Measurements from ENCODE around the gene NDUFS7.

Gene NDUFS7

DNA sequence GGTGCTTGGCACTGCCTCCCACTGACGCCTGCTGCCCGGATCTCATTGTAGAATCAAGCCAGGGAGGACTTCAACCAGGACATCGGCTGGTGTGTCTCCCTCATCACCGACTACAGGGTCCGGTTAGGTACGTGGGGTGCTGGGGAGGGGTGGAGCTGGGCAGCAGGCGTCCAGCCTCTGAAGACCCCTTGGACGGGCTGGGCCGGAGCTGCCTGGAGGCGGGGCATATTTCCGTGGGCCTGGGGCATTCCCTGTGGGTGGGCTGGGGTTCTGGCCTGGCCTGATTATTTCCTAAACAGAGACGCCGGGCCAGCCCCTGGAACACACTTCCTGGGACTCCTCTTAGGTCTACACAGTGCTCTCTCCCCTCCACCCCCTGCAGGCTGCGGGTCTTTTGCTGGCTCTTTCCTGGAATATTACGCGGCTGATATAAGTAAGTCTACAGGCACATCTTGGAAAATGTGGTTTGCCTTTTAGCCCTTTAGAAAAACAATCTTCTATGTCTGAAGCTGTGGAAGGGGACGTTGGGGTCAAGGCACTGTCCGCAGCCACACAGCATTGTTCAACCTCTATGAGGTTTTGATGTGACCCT, 14.4 kb upstream of the NDUFS7 start:
- H3K36me3 ChIP-seq (ENCODE audit: low read depth), result peaks cover 27% of the 10 kb centered on the region
- H3K27me3 ChIP-seq (ENCODE audit: insufficient read depth, poor library complexity, severe bottlenecking), result no peaks in the 10 kb centered on the region
- H3K27ac ChIP-seq (ENCODE audit: poor library complexity, severe bottlenecking), result no peak overlapping the region
- DNase-seq (ENCODE audit: low spot score) (no peak), ATAC-seq (ENCODE audit: low read depth) (no peak)
- no peaks in the 10 kb centered on the region for H3K4me1 ChIP-seq (ENCODE audit: insufficient read depth, poor library complexity, severe bottlenecking)
- TF ChIP-seq, protein P1, sequence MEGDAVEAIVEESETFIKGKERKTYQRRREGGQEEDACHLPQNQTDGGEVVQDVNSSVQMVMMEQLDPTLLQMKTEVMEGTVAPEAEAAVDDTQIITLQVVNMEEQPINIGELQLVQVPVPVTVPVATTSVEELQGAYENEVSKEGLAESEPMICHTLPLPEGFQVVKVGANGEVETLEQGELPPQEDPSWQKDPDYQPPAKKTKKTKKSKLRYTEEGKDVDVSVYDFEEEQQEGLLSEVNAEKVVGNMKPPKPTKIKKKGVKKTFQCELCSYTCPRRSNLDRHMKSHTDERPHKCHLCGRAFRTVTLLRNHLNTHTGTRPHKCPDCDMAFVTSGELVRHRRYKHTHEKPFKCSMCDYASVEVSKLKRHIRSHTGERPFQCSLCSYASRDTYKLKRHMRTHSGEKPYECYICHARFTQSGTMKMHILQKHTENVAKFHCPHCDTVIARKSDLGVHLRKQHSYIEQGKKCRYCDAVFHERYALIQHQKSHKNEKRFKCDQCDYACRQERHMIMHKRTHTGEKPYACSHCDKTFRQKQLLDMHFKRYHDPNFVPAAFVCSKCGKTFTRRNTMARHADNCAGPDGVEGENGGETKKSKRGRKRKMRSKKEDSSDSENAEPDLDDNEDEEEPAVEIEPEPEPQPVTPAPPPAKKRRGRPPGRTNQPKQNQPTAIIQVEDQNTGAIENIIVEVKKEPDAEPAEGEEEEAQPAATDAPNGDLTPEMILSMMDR (IDR thresholded peaks at IDR 0.05; ENCODE audit: poor library complexity, severe bottlenecking), result no peak
- H3K9me3 ChIP-seq (ENCODE audit: severe bottlenecking), result no peaks in the 10 kb centered on the region
- no peak overlapping the region for H3K4me3 ChIP-seq (ENCODE audit: severe bottlenecking)

- Histone ChIP-seq H3K36me3 (ENCODE audit: low read depth) (peaks cover 19% of the 10 kb centered on the region), H3K9me3 (ENCODE audit: severe bottlenecking) (no peaks in the 10 kb centered on the region), H3K27me3 (ENCODE audit: insufficient read depth, poor library complexity, severe bottlenecking) (no peaks in the 10 kb centered on the region), H3K27ac (ENCODE audit: poor library complexity, severe bottlenecking) (no peak overlapping the region), H3K4me3 (ENCODE audit: severe bottlenecking) (no peak overlapping the region), H3K4me1 (ENCODE audit: insufficient read depth, poor library complexity, severe bottlenecking) (no peaks in the 10 kb centered on the region)
- DNase-seq (ENCODE audit: low spot score) (no peak), ATAC-seq (ENCODE audit: low read depth) (no peak)
- TF ChIP-seq, protein P1 (IDR thresholded peaks at IDR 0.05; ENCODE audit: poor library complexity, severe bottlenecking), result no peak
Measured at GRCh38 chr19:1370579-1371361, 12.9 kb upstream of the NDUFS7 start.

- Histone ChIP-seq H3K9me3 (ENCODE audit: severe bottlenecking) (no peaks in the 10 kb centered on the region), H3K27me3 (ENCODE audit: insufficient read depth, poor library complexity, severe bottlenecking) (no peaks in the 10 kb centered on the region), H3K27ac (ENCODE audit: poor library complexity, severe bottlenecking) (no peak overlapping the region), H3K4me1 (ENCODE audit: insufficient read depth, poor library complexity, severe bottlenecking) (no peaks in the 10 kb centered on the region), H3K36me3 (ENCODE audit: low read depth) (peaks cover 19% of the 10 kb centered on the region), H3K4me3 (ENCODE audit: severe bottlenecking) (no peak overlapping the region)
- no peak for ATAC-seq (ENCODE audit: low read depth)
- no peak for DNase-seq (ENCODE audit: low spot score)
- TF ChIP-seq, protein P1 (IDR thresholded peaks at IDR 0.05; ENCODE audit: poor library complexity, severe bottlenecking), result no peak
Measured at GRCh38 chr19:1373042-1373533, 10.6 kb upstream of the NDUFS7 start.

DNA sequence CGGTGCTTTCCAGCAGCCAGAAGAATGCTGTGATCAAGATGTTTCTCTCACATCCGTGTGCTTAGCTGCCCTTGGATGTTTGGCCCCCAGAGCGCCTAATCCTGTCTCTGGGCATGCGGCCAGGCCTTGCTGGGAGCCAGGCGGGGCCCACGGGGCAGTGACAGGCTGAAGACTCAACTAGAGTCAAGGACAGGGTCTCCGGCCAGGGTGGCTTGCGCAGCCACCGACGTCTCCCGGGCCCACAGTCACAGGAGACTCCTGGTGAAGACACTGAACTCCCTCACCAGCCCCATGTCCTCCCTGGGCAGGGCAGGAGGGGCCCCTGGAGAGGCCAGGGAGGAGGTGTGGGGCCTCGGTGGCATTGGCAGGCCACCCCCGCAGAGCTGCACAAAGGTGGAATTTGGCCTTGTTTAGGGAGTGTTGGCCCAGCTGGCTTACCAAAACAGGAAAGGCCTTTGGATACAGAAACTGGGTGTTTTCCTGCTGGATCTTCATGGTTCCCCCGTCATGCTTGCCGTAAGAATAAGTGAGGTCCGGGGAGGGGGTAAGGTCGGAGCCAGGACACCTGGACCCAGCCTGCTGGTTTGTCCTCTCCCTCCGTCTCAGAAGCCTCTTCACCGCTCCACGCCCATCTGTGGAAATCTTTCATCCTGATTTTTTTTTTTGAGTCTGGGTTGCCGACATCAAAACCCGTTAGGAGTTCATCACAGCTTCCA, 10.0 kb upstream of the NDUFS7 start:
- no peaks in the 10 kb centered on the region for H3K27me3 ChIP-seq (ENCODE audit: insufficient read depth, poor library complexity, severe bottlenecking)
- H3K4me1 ChIP-seq (ENCODE audit: insufficient read depth, poor library complexity, severe bottlenecking), result no peaks in the 10 kb centered on the region
- DNase-seq (ENCODE audit: low spot score) (no peak), ATAC-seq (ENCODE audit: low read depth) (no peak; the same call in 2 of the 3 replicates)
- no peak overlapping the region for H3K4me3 ChIP-seq (ENCODE audit: severe bottlenecking)
- peaks cover 19% of the 10 kb centered on the region for H3K36me3 ChIP-seq (ENCODE audit: low read depth)
- TF ChIP-seq, protein P1 (IDR thresholded peaks at IDR 0.05; ENCODE audit: poor library complexity, severe bottlenecking), result no peak
- H3K27ac ChIP-seq (ENCODE audit: poor library complexity, severe bottlenecking), result no peak overlapping the region
- no peaks in the 10 kb centered on the region for H3K9me3 ChIP-seq (ENCODE audit: severe bottlenecking)
